ENCODE measurements around the gene WNT3. TPM values are rescaled to one million over a fixed set of nuclear protein-coding genes. Genes with fewer than 3 reads are reported as not detected.

WNT3 gene
- total and polyA plus RNA-seq, 11 donors = 0.32 to 2.2 (median 1.2) TPM

DNA sequence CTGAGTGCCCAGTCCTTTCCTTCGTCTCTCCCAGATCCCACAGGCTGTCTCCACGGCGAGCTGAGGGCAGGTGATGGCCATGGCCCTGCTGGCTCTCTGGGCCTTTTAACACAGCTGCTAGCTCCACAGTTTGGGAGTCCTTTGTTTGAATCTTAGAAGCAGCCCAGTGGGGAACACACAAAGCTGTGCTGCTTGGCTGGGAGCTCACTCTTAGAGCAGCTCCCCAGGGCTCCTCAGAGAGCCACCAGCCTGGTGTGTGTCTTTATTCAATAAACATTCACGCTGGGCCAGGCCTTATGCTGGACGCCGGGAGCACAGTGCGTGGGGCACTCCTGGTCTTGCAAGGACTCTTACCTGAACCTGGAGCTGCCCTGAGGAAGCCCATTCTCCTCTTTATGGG, 29.7 kb downstream of the WNT3 start:
- Histone ChIP-seq H3K4me3 (no peak overlapping the region), H3K27ac (no peak overlapping the region), H3K4me1 (no peaks in the 10 kb centered on the region), H3K27me3 (peaks cover 0 to 32% (median 0%) of the 10 kb centered on the region in 9 donors), H3K9me3 (peaks cover 0 to 3% (median 0%) of the 10 kb centered on the region in 12 donors), H3K36me3 (no peaks in the 10 kb centered on the region)
- no peak for DNase-seq
- WGBS, 4 donors = 74 to 84% (median 82%) methylated on average over 3 to 7 of the region's 7 CpGs
- no peak for ATAC-seq
- intact Hi-C loops (cut with DNase I) = loop anchor here in 1 of 10 donors (10.0 kb wide), 1 partner anchor 46 kb away; no protein-coding TSS in a partner anchor
- TF ChIP-seq, protein P1, sequence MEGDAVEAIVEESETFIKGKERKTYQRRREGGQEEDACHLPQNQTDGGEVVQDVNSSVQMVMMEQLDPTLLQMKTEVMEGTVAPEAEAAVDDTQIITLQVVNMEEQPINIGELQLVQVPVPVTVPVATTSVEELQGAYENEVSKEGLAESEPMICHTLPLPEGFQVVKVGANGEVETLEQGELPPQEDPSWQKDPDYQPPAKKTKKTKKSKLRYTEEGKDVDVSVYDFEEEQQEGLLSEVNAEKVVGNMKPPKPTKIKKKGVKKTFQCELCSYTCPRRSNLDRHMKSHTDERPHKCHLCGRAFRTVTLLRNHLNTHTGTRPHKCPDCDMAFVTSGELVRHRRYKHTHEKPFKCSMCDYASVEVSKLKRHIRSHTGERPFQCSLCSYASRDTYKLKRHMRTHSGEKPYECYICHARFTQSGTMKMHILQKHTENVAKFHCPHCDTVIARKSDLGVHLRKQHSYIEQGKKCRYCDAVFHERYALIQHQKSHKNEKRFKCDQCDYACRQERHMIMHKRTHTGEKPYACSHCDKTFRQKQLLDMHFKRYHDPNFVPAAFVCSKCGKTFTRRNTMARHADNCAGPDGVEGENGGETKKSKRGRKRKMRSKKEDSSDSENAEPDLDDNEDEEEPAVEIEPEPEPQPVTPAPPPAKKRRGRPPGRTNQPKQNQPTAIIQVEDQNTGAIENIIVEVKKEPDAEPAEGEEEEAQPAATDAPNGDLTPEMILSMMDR (IDR thresholded peaks at IDR 0.05) = no peak
- no peak for TF ChIP-seq POLR2A (IDR thresholded peaks at IDR 0.05)

DNA sequence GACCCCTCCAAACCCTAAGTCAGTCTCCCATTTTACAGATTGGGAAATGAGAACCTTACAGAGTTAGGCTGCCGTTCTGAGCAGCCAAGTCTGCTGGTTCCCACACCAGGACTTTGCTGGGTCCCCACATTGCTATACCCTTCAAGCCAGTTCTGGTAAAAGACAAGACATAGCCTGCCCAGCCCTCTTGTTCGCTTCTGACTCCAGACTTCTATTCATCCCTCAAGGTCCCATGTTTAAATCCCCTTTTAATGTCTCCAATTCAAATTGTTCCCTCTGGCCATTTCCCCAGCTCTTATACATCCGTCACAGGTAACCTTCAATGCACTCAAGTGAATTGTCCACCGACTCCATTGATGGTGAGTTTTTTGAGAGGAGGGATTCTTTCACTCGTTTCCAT, 30.2 kb downstream of the WNT3 start:
- H3K27me3 ChIP-seq = peaks cover 0 to 32% (median 0%) of the 10 kb centered on the region in 9 donors
- no peak for ATAC-seq
- no peak overlapping the region for H3K4me3 ChIP-seq
- no peaks in the 10 kb centered on the region for H3K36me3 ChIP-seq
- H3K9me3 ChIP-seq = peaks cover 0 to 3% (median 0%) of the 10 kb centered on the region in 12 donors
- 89 to 96% (median 91%) methylated on average over 5 of the region's 5 CpGs for WGBS, 4 donors
- H3K4me1 ChIP-seq = no peaks in the 10 kb centered on the region
- DNase-seq = no peak
- H3K27ac ChIP-seq = no peak overlapping the region
- intact Hi-C loops (cut with DNase I) = loop anchor here in 1 of 10 donors (10.0 kb wide), 1 partner anchor 47 kb away; no protein-coding TSS in a partner anchor
- TF ChIP-seq POLR2A (IDR thresholded peaks at IDR 0.05) = no peak
- TF ChIP-seq, protein P1 (IDR thresholded peaks at IDR 0.05) = no peak

DNA sequence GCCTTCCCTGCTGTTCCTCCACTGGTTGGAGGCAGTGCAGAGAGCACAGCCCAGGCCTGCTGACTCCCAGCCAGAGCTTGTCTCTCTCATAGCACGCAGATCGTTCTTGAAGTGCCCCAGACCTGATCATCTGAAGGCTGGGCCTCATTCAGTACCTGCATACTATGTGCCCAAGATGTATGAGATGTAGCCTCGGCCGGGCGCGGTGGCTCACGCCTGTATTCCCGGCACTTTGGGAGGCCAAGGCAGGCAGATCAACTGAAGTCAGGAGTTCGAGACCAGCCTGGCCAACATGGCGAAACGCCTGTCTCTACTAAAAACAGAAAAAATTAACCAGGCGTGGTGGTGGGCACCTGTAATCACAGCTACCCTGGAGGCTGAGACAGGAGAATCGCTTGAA, 31.0 kb downstream of the WNT3 start:
- WGBS, 4 donors = 89 to 97% (median 94%) methylated on average over 12 to 13 of the region's 13 CpGs
- no peaks in the 10 kb centered on the region for H3K36me3 ChIP-seq
- peaks cover 0 to 3% (median 0%) of the 10 kb centered on the region in 12 donors for H3K9me3 ChIP-seq
- H3K4me3 ChIP-seq = no peak overlapping the region
- no peaks in the 10 kb centered on the region for H3K4me1 ChIP-seq
- ATAC-seq (no peak), DNase-seq (no peak)
- peaks cover 0 to 27% (median 0%) of the 10 kb centered on the region in 9 donors for H3K27me3 ChIP-seq
- intact Hi-C loops (cut with DNase I) = loop anchor here in 1 of 10 donors (10.0 kb wide), 1 partner anchor 47 kb away; no protein-coding TSS in a partner anchor
- no peak overlapping the region for H3K27ac ChIP-seq
- TF ChIP-seq POLR2A (IDR thresholded peaks at IDR 0.05) = no peak
- TF ChIP-seq, protein P1 (IDR thresholded peaks at IDR 0.05) = no peak

DNA sequence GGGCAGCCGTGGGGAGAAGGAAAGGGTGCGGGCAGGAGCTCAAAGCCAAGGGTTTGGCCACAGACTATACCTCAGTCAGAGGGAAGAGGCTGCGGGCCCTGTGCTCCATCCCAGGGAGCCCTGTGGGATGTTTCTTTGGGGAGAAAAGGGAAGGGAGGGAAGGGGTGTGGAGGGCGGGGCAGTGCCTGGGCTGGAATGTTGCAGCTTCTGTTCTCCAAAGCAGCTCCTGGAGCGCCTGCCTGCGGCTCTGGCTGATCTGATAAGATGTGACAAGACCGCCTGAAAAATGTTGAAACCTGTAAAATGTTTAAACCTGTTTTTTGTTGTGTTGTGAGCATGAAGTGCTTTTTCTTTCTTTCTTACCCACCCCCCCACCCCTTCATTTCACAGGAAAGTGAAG, 32.8 kb downstream of the WNT3 start:
- intact Hi-C loops (cut with DNase I) = loop anchor here in 1 of 10 donors (10.0 kb wide), 1 partner anchor 49 kb away; no protein-coding TSS in a partner anchor
- TF ChIP-seq POLR2A (IDR thresholded peaks at IDR 0.05) = no peak
- TF ChIP-seq, protein P1 (IDR thresholded peaks at IDR 0.05) = no peak
- no peak overlapping the region for H3K27ac ChIP-seq

More for the DNA sequence above, 32.8 kb downstream of the WNT3 start:
- Histone ChIP-seq H3K9me3 (peaks cover 0 to 3% (median 0%) of the 10 kb centered on the region in 12 donors), H3K4me1 (no peaks in the 10 kb centered on the region), H3K4me3 (no peak overlapping the region), H3K27me3 (peaks cover 0 to 14% (median 0%) of the 10 kb centered on the region in 9 donors), H3K36me3 (no peaks in the 10 kb centered on the region)
- ATAC-seq (no peak), DNase-seq (no peak)
- WGBS, 4 donors = 47 to 57% (median 53%) methylated on average over 6 to 7 of the region's 7 CpGs

All from heart left ventricle (tissue), 16 donors.